HG02642 (cell line): ENCODE measurements around the gene ACTN2.

Source experiments
- ATAC-seq: cut with Tn5 transposase; IDR thresholded peaks from one replicate; pipeline ENCODE4 v1.9.1; 2021; ENCODE audit warnings: mild to moderate bottlenecking; ENCODE audit not compliant: unreplicated experiment, poor library complexity

ACTN2 gene

GRCh38 chr1:236812334-236813030 lies 126.2 kb downstream of the ACTN2 start:
- no peak for ATAC-seq
